GM18508 (cell line): ENCODE data around the gene SLC6A7.

Experiments used
- ATAC-seq: cut with Tn5 transposase; IDR thresholded peaks from one replicate; pipeline ENCODE4 v1.9.1; 2021; ENCODE audit warnings: moderate number of reproducible peaks; ENCODE audit not compliant: insufficient read depth, unreplicated experiment

Gene SLC6A7

DNA sequence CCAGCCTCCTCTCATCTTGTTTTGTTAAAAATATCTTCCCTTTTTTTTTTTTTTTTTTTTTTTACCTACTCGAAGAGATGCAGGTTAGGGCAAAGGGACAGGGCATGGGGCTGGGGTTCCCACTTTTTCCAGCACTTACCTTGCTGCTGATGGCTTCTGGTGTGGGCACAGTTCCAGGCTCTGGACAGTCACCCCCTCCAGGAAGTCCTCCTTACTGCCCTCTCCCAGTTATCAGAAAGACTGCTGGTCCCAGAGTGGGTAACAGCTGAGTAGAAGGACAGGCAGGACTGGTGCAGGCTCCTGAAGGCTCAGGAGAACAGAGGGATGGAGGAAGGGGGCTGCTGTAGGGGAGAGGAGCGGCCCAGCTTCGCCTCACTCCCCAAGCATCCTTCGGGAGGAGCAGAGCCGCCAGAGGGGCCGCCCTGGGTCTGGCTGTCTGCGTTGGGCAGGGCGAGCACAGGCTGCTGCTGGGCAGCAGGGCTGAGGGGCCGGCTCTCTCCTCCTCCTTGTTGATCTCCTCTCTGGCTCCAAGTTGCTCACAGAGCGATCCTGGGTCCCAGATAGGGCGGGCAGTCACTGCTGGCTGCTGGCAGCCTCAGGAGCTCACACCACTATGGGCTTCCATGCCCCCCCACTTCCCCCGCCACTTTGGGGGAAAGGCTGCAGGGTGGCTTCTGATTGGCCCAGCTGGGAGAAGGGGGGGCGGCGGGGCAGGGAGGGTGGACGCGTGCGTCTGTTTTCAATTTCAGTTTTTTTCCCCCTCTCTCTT is 34.4 kb upstream of the SLC6A7 start, which contains the start of gene PDGFRB:
TSS of gene PDGFRB (minus strand) at position 588 of the 769 bp plus-strand sequence. CDS start 18,798 bp downstream, outside the sequence.
- no peak for ATAC-seq

GRCh38 chr5:150156027-150156368 is 33.9 kb upstream of the SLC6A7 start:
- no peak for ATAC-seq

- ATAC-seq = no peak
Observed at GRCh38 chr5:150156540-150156939, 33.3 kb upstream of the SLC6A7 start.

DNA sequence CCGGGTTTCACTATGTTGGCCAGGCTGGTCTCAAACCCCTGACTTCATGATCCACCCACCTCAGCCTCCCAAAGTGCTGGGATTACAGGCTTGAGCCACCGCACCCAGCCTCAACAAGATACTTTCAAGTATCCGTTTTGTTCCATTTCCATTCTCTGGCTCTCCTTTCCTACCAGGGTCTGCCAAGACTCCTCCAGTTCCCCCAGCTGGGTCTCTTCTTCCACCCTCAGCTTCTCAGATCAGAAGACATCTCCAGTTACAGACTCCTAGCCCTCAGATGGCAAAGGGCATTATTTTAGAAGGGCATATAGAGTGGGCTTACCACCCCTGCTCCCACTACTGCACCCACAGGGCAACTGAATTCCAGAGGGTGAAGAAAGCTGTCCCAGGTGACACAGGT is 32.7 kb upstream of the SLC6A7 start:
- ATAC-seq = no peak

DNA sequence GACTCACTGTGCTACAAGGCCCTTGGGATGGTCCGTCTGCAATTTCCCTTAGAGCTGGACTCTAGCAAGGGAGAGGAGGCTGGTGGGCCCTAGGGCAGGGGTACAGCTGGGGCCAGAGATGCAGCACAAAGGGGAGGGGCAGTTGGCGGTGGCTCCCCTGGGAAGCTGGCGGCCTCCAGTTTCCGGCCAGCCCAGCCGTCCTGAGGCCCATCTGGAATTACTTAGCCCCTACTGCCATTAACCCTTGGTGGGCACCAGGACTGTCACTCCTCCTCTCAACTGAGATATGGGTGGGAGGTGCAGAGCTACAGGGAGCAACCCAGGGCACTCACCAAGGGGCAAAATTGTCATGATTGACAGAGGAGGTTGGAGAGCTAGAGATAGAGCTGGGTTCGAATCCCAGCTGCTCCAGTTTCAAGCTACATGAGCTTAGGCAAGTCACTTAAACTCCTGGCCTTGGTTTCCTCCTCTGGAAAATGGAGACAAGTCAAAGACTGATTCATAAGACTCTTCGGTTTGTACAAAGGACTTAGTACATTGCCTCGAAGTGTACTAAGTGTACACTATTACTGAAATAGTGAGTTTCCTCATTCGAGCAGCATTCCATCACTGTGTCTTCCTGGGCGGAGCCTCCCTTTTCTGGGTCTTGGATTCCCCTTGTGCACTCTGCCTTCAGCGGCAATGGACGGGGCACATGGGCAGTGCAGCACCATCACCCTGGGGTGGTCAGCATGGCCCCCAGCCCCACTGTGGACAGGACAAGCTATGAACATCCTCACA is 31.5 kb upstream of the SLC6A7 start:
- ATAC-seq = no peak

GRCh38 chr5:150159031-150159430 is 30.8 kb upstream of the SLC6A7 start:
- no peak for ATAC-seq

- no peak for ATAC-seq
Observed at GRCh38 chr5:150159741-150160179, 30.1 kb upstream of the SLC6A7 start.

- no peak for ATAC-seq
Observed at GRCh38 chr5:150160448-150161081, 29.3 kb upstream of the SLC6A7 start.

- no peak for ATAC-seq
Observed at GRCh38 chr5:150161242-150162141, 28.4 kb upstream of the SLC6A7 start.

- no peak for ATAC-seq
Observed at GRCh38 chr5:150162142-150162513, 27.7 kb upstream of the SLC6A7 start.

DNA sequence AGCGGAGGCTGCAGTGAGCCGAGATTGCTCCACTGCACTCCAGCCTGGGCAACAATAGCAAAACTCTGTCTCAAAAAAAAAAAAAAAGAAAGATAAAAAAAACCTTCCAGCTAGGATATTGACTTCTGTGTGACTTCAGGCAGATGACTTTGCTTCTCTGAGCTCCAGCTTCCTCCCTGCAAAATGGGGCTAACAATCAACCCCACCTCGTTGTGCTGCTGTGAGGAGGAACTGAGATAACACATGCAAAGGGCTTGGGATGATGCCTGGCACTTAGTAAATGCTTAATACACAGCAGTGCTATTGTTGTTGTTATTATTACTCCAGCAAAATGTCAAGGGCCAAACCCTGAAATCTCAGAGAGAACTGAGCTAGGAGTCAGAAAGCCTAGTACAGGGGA is 26.8 kb upstream of the SLC6A7 start:
- ATAC-seq = no peak

GRCh38 chr5:150163547-150164059 is 26.3 kb upstream of the SLC6A7 start:
- no peak for ATAC-seq

DNA sequence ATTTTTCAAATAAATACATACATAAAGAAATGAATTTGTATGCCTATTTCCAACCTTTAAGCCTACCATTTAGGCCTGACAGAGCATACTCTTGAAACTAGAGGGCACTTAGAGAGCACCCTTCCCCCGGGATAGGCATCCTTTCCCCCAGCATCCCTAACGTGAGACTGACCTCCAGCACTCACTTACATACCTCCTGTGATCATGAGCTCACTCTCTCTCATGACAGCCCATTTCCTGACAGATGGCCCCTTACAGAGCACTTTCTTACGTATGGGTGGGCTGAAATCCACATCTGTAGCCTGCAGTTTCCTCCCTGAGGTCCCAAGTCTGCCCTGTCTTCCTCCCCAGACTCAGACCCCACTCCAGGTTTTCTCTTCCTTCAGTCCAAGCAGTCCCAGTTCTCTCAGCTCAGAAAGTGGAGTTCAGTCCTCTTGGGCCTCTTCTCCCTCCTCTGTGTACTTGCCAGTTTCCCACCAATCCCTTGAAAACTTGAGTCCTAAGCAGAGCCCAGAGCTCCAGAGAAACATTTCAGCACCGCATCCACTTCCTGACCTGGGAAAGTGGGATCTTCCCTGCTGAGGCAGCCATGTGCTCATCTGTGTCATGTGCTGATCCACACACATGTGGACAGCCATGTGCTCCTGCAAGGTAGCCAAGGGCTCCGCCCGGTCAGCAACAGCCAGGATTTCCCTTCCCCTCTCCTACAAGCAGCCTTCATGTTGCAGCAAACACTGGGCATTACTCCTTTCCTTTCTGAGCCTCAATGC is 25.5 kb upstream of the SLC6A7 start:
- no peak for ATAC-seq

DNA sequence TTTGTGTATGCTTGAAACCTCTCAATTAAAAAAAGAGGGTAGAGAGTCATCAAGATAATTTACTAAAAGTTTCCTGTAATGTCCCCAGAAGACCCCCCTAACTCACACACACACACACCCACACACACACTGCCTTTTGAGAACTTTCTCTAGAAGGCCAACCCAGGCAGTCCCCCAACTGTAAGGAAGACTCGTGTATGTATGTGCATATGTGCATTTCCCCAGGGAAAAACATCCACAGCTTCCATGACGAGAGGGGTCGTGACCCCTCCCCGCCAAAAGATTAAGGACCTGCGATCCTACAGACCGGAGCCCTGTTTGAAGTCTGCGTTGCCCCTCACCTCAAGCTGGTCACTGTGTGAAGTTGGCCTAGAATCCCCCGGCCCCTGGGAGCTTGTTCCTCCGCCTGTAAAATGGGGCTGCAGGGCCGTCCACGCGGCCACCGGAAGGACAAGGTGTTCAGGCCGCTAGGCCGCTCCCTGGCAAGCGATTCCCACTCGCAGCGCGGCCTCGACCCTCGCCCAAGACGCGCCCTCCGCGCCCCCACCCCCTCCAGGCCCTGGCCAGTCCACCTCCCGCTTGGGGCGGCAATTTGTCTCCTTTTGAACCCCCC is 23.7 kb upstream of the SLC6A7 start:
- ATAC-seq = no peak

DNA sequence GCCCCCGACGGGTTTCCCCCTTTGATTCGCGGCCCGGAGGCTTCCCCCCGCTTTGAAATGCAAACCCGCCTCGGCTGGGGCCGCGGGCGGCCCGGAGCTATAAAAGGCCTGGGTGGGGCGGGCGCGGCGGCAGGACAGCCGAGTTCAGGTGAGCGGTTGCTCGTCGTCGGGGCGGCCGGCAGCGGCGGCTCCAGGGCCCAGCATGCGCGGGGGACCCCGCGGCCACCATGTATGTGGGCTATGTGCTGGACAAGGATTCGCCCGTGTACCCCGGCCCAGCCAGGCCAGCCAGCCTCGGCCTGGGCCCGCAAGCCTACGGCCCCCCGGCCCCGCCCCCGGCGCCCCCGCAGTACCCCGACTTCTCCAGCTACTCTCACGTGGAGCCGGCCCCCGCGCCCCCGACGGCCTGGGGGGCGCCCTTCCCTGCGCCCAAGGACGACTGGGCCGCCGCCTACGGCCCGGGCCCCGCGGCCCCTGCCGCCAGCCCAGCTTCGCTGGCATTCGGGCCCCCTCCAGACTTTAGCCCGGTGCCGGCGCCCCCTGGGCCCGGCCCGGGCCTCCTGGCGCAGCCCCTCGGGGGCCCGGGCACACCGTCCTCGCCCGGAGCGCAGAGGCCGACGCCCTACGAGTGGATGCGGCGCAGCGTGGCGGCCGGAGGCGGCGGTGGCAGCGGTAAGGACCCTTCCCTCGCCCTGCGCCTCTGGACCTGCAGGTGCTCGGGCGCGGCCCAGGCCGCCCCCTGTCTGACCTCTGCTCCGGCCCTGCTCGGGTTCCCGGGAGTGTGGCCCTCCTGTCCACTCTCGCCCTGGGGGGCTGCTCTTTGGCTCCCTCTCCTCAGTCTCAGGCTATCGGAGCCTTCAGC is 23.0 kb upstream of the SLC6A7 start, which contains the start of gene CDX1:
TSS of gene CDX1 (plus strand) at position 129 of the 862 bp plus-strand sequence. CDS start at position 228, 99 bp downstream.
- ATAC-seq = no peak

DNA sequence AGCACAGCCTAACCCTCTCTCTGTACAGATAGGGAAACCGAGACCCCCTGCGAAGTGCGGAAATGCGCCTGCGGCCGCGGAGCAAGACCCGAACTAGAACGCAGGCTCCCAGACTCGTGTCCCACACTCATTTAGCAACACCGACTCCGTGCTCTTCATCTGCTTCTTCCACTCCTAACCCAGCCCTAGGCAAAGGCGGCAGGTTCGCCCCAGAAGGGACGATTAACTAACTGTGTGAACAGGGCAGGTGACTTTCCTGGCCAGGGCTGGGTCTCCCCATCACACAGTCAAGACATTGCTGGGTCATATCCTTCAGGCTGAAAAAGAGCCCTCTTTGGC is 22.4 kb upstream of the SLC6A7 start:
- no peak for ATAC-seq

DNA sequence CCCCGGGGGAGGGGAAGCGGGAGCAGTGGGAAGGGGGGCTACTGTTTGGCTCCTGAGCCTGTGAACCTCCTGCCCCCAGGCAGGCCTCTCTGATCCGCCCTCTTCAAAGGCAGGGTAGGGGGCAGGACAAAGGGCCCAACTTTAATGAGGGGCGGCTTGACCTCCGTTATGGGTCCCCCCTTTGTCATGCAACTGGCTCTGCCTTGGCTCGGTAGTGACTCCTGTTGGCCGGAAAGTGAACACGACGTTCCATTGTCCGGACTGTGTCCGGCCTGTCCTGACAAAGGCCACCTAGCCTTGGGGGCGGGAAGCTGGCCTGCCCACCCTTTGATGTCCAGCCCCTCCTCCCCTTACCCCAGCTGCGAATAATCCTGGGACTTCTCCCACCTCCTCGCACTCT is 22.0 kb upstream of the SLC6A7 start:
- no peak for ATAC-seq

- ATAC-seq = no peak
Observed at GRCh38 chr5:150168864-150169263, 21.0 kb upstream of the SLC6A7 start.
